Progenitor cell of endocrine pancreas (in vitro differentiated cells): ENCODE data around the gene GDPD5. TPM values are rescaled to one million over a fixed set of nuclear protein-coding genes. Genes with fewer than 3 reads are reported as not detected.

Experiments
- DNase-seq: peaks from one replicate; pipeline ENCODE4 v3.0.0; 2021; ENCODE audit warnings: low spot score; ENCODE audit not compliant: unreplicated experiment
- H3K27ac Mint-ChIP-seq: 2 replicates; pipeline ENCODE4 v1.8.0; 2021; ENCODE audit warnings: mild to moderate bottlenecking, moderate library complexity, mixed read lengths
- H3K27me3 Mint-ChIP-seq: 2 replicates; pipeline ENCODE4 v1.8.0; 2021; ENCODE audit warnings: mixed read lengths
- H3K36me3 Mint-ChIP-seq: 2 replicates; pipeline ENCODE4 v1.8.0; 2022; ENCODE audit warnings: mixed read lengths; ENCODE audit not compliant: insufficient read depth
- H3K4me1 Mint-ChIP-seq: 2 replicates; pipeline ENCODE4 v1.8.0; 2021; ENCODE audit warnings: low read depth, mixed read lengths
- H3K4me3 Mint-ChIP-seq: 2 replicates; pipeline ENCODE4 v1.8.0; 2021; ENCODE audit warnings: low read depth, mild to moderate bottlenecking, moderate library complexity, mixed read lengths
- H3K9me3 Mint-ChIP-seq: 2 replicates; pipeline ENCODE4 v1.8.0; 2021; ENCODE audit warnings: low read depth, mixed read lengths
- total RNA-seq: library from RNA; stranded (reverse); gene quantifications from 2 replicates; pipeline ENCODE4 v1.2.1, GENCODE V29; 2021
- TF ChIP-seq, protein P1 (sequence below): fragments of 200-600 bp; sonication (generic); IDR thresholded peaks from one replicate; pipeline ENCODE4 v1.5.0; 2021; ENCODE audit warnings: antibody characterized with exemption, mild to moderate bottlenecking; ENCODE audit not compliant: unreplicated experiment

GDPD5 gene
- total RNA-seq, 1 donor from 2014 or later, result 32.4 TPM

DNA sequence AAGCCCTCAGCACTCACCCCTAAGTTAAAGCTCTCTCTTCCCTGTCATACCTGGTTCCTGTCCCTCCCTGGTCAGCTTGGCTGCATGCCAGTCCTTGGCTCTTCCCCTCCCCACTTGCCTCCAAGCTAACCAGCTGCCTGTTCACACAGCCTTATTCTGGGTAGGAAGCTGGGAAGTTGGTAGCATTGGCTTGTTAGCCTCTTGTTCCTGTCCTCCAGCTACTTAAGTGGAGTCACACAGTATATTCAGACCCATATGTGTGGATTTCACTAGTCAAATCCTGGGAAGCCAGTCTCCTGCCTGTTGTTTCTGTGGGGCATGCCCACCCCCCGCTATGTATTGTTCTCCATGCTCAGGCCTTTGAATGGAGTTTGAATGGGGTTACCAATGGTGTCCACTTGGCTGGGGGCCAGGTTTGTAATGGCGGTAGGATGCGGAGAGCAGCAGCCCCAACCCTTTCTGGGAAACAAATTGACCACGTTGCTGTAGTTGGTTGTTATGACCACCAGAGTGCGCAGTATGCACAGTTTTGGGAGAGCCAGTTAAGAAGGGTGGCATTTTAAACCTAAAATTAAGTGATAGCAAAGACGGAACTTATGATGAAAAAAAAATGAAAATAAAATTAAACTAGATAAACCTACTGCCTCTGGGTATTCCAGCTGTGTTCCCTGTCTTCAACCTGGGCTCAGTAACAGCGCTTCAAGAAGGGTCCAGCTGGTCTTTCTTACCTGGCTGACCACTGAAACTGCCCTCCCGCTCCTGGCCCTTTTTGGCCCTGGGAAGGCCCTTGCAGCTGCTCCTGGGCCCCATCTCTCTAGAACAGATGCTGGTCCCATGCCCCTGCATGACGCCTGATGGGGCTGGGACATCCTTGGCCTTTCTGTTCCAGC lies 137.1 kb downstream of the GDPD5 start:
- Mint-ChIP-seq H3K27ac (no peak overlapping the region), H3K9me3 (no peaks in the 10 kb centered on the region), H3K4me3 (no peak overlapping the region), H3K4me1 (no peaks in the 10 kb centered on the region), H3K27me3 (peaks cover 3% of the 10 kb centered on the region), H3K36me3 (no peaks in the 10 kb centered on the region)
- peak; percentile 26 for DNase-seq
- TF ChIP-seq, protein P1, sequence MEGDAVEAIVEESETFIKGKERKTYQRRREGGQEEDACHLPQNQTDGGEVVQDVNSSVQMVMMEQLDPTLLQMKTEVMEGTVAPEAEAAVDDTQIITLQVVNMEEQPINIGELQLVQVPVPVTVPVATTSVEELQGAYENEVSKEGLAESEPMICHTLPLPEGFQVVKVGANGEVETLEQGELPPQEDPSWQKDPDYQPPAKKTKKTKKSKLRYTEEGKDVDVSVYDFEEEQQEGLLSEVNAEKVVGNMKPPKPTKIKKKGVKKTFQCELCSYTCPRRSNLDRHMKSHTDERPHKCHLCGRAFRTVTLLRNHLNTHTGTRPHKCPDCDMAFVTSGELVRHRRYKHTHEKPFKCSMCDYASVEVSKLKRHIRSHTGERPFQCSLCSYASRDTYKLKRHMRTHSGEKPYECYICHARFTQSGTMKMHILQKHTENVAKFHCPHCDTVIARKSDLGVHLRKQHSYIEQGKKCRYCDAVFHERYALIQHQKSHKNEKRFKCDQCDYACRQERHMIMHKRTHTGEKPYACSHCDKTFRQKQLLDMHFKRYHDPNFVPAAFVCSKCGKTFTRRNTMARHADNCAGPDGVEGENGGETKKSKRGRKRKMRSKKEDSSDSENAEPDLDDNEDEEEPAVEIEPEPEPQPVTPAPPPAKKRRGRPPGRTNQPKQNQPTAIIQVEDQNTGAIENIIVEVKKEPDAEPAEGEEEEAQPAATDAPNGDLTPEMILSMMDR, result peak; percentile 86

DNA sequence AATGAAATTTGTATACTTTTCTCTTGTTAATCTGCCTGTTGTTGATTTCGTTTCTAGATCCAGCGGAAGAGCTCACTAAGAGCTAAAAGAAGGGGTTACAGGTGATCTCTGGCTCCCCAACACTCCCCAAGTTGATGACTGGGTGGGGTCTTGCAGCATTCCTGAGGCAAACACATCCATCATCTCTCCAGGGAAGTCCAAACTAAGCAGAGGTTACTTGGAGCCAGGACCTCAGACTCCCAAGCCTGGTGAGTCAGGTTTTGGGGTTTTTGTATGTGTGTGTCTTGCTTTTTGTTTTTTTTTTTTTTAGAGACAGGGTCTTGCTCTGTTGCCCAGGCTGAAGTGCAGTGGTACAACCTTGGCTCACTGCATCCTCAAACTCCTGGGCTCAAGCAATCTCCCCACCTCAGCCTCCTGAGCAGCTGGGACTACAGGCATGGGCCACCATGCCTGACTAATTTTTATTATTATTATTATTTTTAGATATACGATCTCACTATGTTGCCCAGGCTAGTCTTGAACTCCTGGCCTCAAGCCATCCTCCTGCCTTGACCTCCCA lies 137.9 kb downstream of the GDPD5 start:
- H3K27ac Mint-ChIP-seq, result no peak overlapping the region
- no peak for DNase-seq
- peaks cover 3% of the 10 kb centered on the region for H3K27me3 Mint-ChIP-seq
- no peak overlapping the region for H3K4me3 Mint-ChIP-seq
- H3K4me1 Mint-ChIP-seq, result no peaks in the 10 kb centered on the region
- H3K9me3 Mint-ChIP-seq, result no peaks in the 10 kb centered on the region
- TF ChIP-seq, protein P1, result no peak
- no peaks in the 10 kb centered on the region for H3K36me3 Mint-ChIP-seq

DNA sequence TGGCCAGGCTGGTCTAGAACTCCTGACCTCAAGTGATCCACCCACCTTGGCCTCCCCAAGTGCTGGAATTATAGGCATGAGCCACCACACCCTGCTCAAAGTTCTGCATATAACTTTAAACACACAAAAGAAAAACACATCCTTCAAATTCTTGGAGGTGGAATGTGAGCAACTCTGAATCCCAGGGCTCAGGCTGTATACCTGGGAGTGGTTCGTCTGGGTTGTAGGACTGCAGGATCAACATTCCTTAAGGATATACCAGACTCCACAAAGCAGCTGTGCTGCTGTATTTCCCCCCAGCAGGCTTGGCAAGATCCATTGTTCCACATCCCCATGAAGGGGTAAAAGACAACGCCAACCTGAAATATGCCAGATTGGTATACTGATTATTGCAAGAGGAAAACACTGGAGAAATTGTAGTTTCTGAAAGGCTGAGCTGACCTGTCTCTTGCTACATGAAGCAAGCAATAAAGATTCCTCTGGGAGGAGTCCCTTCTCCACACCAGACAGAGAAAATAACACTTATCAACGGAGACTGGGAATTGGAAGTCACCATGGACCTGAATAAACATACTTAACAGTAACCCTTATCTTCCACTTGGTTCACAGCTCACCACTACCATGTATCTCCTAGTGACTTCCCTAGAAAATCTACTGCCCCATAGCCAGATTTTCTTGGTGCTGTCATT lies 138.7 kb downstream of the GDPD5 start:
- TF ChIP-seq, protein P1, result no peak
- Mint-ChIP-seq H3K27ac (peak overlapping the region; percentile 67), H3K4me1 (no peaks in the 10 kb centered on the region), H3K27me3 (peaks cover 3% of the 10 kb centered on the region), H3K36me3 (no peaks in the 10 kb centered on the region), H3K4me3 (no peak overlapping the region), H3K9me3 (no peaks in the 10 kb centered on the region)
- no peak for DNase-seq

Other genes starting within 250 kb of the GDPD5 start
- 32.5 and 36.0 TPM in 2 replicates for gene ARRB1, start 174.3 kb downstream of the GDPD5 start, total RNA-seq
- 2,637 and 2,682 TPM in 2 replicates for gene RPS3, start 126.4 kb downstream of the GDPD5 start, total RNA-seq
- gene KLHL35, start 92.7 kb downstream of the GDPD5 start, total RNA-seq, result 0.55 and 1.2 TPM in 2 replicates
- 223 and 234 TPM in 2 replicates for gene SERPINH1, start 36.3 kb upstream of the GDPD5 start, total RNA-seq
- gene MAP6, start 143.1 kb upstream of the GDPD5 start, total RNA-seq, result 5.4 and 6.0 TPM in 2 replicates
- gene MOGAT2, start 191.9 kb upstream of the GDPD5 start, total RNA-seq, result not detected in 2 replicates
- 1.2 and 1.4 TPM in 2 replicates for gene DGAT2, start 242.8 kb upstream of the GDPD5 start, total RNA-seq